ENCODE measurements around the gene HIRIP3. TPM values are rescaled to one million over a fixed set of nuclear protein-coding genes. Genes with fewer than 3 reads are reported as not detected.
"Not testable (repeated sequence)": the region's sequence is repeated elsewhere in the genome, so short reads cannot be mapped to it uniquely, and the experiment has no call there.

Gene HIRIP3
- total RNA-seq, 3 donors from 2014 or later, result 10.5 to 18.2 (median 15.5) TPM

- Histone ChIP-seq H3K9me3 (no peaks in the 10 kb centered on the region), H3K27ac (no peak overlapping the region), H3K4me1 (no peaks in the 10 kb centered on the region), H3K36me3 (no peaks in the 10 kb centered on the region), H3K27me3 (peaks cover 0 to 29% of the 10 kb centered on the region in 2 donors), H3K4me3 (no peak overlapping the region)
- no peak for TF ChIP-seq POLR2A (IDR thresholded peaks at IDR 0.05)
- no peak for TF ChIP-seq CTCF (IDR thresholded peaks at IDR 0.05)
- no peak for TF ChIP-seq POLR2AphosphoS5 (IDR thresholded peaks at IDR 0.05)
- no peak for DNase-seq (ENCODE audit: low spot score in 2 of 2)
- intact Hi-C loops (cut with DNase I; ENCODE audit: low total_unique reads), result no loop called here
These were observed 28.2 kb upstream of the HIRIP3 start for GRCh38 chr16:30023586-30023985.

GRCh38 chr16:30022887-30023286, 27.5 kb upstream of the HIRIP3 start, which contains the start of gene C16orf92:
Gene C16orf92, plus strand, starts transcription at chr16:30023198. Its CDS starts 143 bp downstream, at chr16:30023341.
- no peaks in the 10 kb centered on the region for H3K4me1 ChIP-seq
- no peak within 1 kb of the TSS for H3K4me3 ChIP-seq
- H3K36me3 ChIP-seq, result no peaks in the 10 kb centered on the region
- H3K9me3 ChIP-seq, result no peaks in the 10 kb centered on the region
- peaks cover 0 to 29% of the 10 kb centered on the region in 2 donors for H3K27me3 ChIP-seq
- DNase-seq (ENCODE audit: low spot score in 2 of 2), result no peak
- intact Hi-C loops (cut with DNase I; ENCODE audit: low total_unique reads), result no loop called here
- H3K27ac ChIP-seq, result no peak within 1 kb of the TSS
- no peak for TF ChIP-seq CTCF (IDR thresholded peaks at IDR 0.05)
- TF ChIP-seq POLR2AphosphoS5 (IDR thresholded peaks at IDR 0.05), result no peak
- TF ChIP-seq POLR2A (IDR thresholded peaks at IDR 0.05), result no peak

- no peak for TF ChIP-seq CTCF (IDR thresholded peaks at IDR 0.05)
- no peak for TF ChIP-seq POLR2A (IDR thresholded peaks at IDR 0.05)
- TF ChIP-seq POLR2AphosphoS5 (IDR thresholded peaks at IDR 0.05), result no peak
- Histone ChIP-seq H3K36me3 (no peaks in the 10 kb centered on the region), H3K27me3 (no peaks in the 10 kb centered on the region), H3K27ac (no peak overlapping the region), H3K4me3 (no peak overlapping the region), H3K4me1 (no peaks in the 10 kb centered on the region), H3K9me3 (no peaks in the 10 kb centered on the region)
- intact Hi-C loops (cut with DNase I; ENCODE audit: low total_unique reads), result loop anchor here (10.0 kb wide), 2 partner anchors 154 to 324 kb away; partner anchors contain the start of gene CDIPT
- DNase-seq (ENCODE audit: low spot score in 2 of 2), result no peak
These were observed 23.3 kb upstream of the HIRIP3 start for GRCh38 chr16:30018731-30019158.

- H3K4me1 ChIP-seq; H3K4me3 ChIP-seq; H3K36me3 ChIP-seq; DNase-seq (ENCODE audit: low spot score in 2 of 2); H3K27me3 ChIP-seq; H3K9me3 ChIP-seq; H3K27ac ChIP-seq: not testable (repeated sequence)
- intact Hi-C loops (cut with DNase I; ENCODE audit: low total_unique reads), result loop anchor here (10.0 kb wide), 2 partner anchors 153 to 323 kb away; partner anchors contain the start of gene CDIPT
These were observed 22.5 kb upstream of the HIRIP3 start for GRCh38 chr16:30017937-30018336.

GRCh38 chr16:30017277-30017656, 21.9 kb upstream of the HIRIP3 start:
- intact Hi-C loops (cut with DNase I; ENCODE audit: low total_unique reads), result loop anchor here (10.0 kb wide), 2 partner anchors 152 to 322 kb away; partner anchors contain the start of gene CDIPT
- TF ChIP-seq CTCF (IDR thresholded peaks at IDR 0.05), result no peak
- TF ChIP-seq POLR2AphosphoS5 (IDR thresholded peaks at IDR 0.05), result no peak
- TF ChIP-seq POLR2A (IDR thresholded peaks at IDR 0.05), result no peak
- H3K36me3 ChIP-seq, result no peaks in the 10 kb centered on the region
- no peaks in the 10 kb centered on the region for H3K27me3 ChIP-seq
- DNase-seq (ENCODE audit: low spot score in 2 of 2), result no peak
- H3K4me3 ChIP-seq, result no peak overlapping the region
- no peak overlapping the region for H3K27ac ChIP-seq
- H3K9me3 ChIP-seq, result no peaks in the 10 kb centered on the region
- no peaks in the 10 kb centered on the region for H3K4me1 ChIP-seq

All from breast epithelium (tissue), 4 donors.